Activated CD8-positive, alpha-beta memory T cell treated with anti-CD3 and anti-CD28 coated beads, Interleukin-2, amount 50 U/mL, for 1 hour (primary cell): ENCODE data around the gene BCL2L2.
A peak's percentile ranks its signal among the peaks of the same experiment; 100 is the strongest.

ENCODE experiments used
- DNase-seq: peaks from one replicate; pipeline ENCODE4 v3.0.0-alpha.2; 2020; ENCODE audit errors: extremely low read depth

BCL2L2 gene

DNA sequence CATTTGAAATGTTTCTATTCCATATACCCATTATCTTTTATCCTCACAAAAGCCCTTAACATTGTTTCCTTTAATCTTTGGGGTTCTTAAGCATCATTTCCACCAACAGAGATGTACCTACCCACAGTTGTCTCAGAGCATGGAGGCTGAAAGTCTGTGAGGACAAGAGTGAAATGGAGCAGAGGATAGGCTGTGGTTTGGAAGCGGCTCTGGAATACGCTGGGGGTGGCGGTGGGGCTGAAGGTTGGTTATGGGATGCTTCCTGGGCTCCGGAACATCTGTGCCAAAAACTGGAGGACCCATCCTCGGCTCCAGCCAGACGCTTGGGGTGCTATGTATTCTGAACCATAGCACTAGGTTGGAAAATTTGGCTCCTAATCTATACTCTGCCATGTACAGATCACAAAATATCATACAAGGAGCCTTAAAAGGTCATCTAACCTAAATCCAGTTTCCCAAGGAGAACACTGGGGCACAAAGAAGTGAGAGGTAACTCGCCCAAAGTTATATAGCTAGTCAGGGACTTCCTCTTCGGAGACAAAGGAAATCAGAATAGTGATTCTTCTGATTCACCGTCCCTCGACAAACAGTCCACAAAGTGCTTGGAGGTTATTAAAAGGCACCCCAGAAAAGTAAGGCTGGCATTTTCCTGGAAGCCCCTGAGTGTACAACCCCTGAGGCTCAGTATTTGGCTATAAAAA lies 6.5 kb upstream of the BCL2L2 start:
- no peak for DNase-seq

DNA sequence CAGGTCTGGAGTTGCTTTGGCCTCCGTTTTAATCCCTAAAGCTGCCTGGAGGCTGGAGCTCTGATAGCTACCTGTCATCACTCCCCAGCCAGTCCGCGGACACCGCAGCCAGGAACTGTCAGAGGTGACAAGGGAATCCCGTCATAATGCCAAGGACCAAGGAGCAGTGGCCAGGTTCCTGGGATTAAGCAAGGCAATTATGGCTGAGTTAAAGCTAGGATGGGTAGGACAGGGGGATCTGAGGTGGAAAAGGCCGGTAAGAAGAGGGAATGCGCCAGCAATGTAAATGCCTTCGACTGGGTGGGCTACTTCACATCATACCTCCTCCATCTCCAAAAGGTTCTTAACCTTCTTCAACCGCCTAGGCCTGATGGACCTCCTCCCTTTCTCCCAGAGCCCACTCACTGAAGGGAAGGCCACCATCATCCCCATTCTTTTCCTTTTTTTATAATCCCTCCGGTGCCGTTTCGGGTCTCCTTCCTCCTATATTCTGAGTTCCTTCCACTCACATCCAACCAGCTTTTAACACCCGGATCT lies 5.9 kb upstream of the BCL2L2 start:
- no peak for DNase-seq

DNA sequence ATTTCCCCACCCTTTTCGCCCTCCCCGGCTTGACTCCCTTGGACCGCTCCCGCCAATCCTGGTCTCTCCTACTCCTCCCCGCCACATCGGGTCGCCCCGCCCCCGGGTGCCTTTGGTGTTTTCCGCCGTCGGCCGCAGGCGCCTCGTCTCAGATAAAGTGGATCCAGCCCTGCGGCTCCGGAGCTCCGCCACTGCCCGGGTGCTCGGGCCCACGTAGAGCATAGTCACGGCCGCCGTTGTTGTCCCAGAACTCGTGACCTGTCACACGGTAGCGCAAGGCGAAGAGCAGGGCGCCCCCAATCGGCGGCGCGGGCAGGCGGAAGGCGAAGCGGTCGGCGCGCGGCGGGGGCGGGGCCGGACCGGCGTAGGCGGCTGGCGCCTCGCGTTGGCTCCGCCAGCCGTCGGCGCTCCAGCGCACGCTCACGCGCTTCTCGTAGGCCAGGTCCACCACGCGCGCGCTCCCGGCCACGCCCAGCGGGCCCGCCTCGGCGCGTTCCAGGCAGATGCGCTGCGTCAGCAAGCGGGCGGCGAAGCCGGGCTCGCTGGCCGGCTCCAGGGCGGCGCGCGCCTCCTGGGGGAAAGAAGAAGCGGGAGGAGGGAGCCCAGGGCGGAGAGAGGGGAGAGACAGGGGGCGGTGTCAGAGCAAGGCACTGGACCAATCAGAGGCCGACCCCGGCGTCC lies 5.2 kb upstream of the BCL2L2 start:
- peak; percentile 74 for DNase-seq

DNA sequence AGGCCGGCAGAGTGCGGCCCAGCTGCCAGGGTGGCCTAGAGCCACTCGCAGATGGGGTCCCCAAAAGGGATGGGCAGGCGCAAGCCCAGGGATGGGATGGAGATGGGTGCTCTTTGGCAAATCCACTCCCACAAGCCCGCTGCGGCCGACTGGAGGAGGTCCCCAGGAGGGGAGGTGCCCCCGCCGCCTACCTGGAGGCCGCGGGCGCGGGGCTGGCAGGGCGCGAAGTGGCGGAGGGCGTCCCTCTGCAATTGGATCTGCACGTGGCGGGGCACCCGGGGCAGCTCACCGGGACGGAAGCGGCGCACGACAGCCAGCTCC lies 4.7 kb upstream of the BCL2L2 start:
- DNase-seq, result no peak

DNA sequence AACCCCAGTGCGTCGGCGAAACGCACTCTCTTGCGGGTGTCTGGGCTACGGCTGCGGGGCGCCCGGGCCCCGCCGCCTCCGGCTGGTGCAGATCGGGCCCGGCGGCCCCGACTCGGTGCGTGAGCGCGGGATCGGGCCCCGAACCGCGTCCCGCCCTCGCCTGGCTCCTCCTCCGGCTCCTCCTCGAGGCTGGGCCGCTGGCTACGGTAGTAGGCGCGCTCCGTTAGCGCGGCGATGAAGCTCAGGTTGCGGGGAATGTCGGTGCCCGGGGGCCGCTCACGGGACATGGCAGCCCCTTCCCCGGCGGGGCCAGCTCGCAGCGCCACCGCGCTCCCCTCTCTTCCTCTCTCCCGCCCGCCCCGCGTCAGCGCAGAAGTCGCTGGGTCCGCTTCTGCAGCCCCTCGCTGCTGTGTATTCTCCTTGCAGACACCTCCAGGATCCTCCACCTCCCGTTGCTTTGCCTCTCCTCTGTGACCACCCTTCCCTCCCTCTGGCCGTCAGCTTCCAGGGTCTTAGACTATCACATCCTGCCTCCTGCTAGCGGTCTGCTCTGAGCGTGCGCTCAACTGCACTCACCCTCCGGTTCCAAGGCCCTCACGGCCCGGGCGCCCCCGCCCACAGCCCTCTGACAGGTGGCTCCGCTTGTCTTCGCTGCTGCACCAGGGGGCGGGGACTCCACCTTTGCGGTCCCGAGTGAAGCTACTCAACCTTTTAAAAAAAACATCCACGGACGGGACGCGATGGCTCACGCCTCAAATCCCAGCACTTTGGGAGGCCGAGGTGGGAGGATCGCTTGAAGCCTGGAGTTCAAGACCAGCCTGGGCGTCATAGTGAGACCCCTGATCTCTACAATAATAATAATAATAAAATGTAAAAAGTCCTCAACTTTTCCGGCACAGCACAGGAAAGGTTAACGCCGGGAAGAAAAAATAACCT lies 4.1 kb upstream of the BCL2L2 start, which contains the start of gene PPP1R3E:
TSS of gene PPP1R3E (minus strand) at position 570 of the 936 bp plus-strand sequence. CDS start at position 287, 283 bp downstream.
- DNase-seq, result peak; percentile 67

DNA sequence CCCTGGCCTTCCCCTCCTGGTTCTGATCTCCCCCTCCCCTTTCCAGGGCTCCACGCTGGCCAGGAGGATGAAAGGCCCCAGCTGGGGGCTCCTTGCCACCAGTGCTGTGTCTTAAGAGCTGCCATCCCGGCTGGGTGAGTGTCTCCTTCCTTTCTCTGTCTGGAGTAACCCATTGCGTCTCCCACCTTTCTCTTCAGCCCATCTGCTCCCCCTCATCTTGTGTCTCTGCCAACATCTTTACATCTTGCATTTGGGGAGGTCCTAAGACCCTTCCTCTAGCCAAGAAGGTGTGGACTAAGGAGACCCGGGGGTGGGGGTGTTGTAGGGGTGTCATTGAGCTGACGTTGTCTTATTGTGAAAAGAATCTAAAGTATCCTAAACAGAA lies 505 bp downstream of the BCL2L2 start:
- DNase-seq, result no peak

DNA sequence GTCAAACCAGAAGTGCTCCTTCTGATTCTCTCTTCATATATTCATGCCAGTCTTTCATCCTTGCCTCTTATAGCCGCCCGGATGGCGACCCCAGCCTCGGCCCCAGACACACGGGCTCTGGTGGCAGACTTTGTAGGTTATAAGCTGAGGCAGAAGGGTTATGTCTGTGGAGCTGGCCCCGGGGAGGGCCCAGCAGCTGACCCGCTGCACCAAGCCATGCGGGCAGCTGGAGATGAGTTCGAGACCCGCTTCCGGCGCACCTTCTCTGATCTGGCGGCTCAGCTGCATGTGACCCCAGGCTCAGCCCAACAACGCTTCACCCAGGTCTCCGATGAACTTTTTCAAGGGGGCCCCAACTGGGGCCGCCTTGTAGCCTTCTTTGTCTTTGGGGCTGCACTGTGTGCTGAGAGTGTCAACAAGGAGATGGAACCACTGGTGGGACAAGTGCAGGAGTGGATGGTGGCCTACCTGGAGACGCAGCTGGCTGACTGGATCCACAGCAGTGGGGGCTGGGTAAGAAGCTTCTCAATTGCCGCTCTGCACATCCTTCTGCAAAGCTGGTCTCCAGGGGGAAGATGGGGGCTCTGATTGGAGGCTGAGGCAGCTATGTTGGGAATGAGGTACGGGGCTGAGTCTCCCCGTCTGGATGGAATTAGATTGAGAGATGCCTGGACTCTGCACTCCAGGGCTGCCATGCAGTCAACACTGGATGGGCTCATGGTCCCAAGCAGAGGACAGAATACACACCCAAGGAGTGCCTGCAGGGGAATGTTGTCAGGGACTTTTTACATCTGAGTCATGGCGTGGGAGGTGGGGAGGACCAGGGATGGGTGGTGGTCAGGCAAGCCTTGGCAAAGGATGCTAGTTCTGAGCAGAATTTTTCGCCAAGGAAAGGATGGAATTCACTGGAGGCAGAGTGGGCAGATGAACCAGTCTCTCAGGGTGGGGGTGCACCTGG lies 1.3 kb downstream of the BCL2L2 start:
- no peak for DNase-seq

DNA sequence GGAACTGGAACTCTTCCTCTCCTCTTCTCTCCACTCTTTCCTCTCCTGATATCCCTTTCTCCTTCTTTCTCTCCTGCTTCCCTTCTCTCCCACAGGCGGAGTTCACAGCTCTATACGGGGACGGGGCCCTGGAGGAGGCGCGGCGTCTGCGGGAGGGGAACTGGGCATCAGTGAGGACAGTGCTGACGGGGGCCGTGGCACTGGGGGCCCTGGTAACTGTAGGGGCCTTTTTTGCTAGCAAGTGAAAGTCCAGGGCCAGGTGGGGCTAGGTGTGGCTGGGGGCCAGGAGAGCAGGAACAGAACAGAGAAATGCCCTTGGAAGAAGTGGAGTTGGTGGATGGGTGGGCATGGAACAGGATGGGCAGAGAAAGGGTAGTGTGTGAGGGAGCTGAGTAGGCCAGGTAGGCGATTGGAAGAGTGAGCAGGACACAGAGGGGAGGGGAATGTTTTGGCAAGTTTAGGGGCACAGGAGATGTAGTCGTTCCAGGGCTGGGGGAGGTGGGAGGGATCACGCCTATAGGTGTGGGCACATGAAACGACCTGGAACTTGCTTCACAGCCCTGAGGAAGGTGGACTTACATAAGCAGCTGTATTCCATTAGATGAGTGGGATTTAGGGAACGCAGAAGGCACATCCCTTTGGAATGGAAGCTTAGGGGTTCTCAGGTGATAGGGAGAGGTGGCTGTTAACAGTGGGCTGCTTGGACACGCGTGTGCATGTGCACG lies 2.2 kb downstream of the BCL2L2 start:
- DNase-seq, result no peak

DNA sequence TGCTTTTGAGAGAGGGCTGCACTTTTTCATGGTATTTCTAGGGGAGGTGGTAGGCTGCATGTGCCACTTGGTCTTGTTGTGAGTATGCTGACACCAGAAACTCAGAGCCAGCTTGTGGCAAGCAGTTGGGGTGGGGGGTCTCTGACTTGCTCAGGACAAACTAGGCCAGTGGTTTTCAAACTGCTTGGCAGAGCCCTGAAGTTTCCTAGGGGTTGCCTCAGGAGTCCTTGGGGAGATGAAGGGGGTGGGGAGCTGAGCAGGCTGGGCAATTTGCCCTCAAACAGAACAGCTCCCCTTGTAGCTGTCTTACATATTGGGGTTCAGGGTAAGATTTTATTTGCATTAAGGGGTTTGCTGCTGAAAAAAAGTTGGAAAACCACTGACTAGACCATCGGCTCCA lies 3.9 kb downstream of the BCL2L2 start:
- DNase-seq, result no peak

DNA sequence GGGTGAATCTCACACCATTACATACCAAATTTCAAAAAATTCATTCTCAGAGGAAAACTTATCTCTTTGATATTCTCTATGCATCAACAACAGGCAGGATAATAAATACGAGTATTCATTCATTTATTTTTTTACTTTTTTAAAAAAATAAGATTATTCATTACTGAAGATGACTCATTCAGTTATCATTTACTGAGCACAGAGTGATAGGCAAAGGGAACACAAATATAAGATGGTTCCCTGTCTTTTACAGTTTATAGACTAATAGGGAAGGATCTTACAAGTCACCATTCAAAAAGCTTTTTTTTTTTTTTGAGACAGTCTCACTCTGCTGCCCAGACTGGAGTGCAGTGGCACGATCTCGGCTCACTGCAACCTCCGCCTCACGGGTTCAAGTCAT lies 9.7 kb downstream of the BCL2L2 start:
- no peak for DNase-seq

DNA sequence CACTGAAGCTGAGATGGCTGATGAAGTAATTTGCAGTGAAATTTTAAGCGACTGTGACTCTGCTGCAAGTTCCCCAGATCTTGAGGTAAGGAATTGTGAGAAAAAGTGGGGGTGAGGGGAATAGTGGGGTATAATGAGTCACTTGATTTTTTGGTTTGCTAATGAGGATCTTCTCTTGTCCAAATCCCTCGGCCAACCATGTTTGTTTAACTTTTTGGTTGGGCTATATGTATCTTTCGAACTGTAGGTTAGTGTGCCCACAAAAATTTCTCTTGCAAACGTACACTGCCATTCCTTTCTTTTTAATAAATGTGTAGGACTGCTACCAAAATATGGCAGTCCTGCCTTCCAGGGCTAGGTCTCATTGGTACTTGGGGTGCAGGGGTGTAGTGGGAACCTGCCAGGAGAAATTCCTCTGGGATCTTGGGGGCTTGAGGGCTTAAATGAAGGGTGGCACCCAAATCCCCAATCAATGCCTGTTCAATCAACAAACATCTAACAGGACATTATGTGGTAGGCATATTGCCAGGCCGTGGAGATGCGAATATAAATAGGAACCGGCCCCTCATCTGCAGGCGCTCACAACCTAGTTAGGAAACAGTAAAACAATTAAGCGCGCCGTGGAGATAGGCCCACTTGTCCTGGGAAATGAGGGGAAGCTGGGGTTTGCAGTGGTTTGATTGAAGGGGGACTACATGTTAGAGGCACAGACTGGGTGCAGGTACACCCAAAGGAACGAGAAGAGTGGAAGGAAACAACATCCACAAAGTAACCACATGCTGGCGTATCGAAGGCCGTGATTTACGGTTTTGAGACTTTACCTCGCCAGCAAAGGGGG lies 13.3 kb downstream of the BCL2L2 start:
- DNase-seq, result no peak

DNA sequence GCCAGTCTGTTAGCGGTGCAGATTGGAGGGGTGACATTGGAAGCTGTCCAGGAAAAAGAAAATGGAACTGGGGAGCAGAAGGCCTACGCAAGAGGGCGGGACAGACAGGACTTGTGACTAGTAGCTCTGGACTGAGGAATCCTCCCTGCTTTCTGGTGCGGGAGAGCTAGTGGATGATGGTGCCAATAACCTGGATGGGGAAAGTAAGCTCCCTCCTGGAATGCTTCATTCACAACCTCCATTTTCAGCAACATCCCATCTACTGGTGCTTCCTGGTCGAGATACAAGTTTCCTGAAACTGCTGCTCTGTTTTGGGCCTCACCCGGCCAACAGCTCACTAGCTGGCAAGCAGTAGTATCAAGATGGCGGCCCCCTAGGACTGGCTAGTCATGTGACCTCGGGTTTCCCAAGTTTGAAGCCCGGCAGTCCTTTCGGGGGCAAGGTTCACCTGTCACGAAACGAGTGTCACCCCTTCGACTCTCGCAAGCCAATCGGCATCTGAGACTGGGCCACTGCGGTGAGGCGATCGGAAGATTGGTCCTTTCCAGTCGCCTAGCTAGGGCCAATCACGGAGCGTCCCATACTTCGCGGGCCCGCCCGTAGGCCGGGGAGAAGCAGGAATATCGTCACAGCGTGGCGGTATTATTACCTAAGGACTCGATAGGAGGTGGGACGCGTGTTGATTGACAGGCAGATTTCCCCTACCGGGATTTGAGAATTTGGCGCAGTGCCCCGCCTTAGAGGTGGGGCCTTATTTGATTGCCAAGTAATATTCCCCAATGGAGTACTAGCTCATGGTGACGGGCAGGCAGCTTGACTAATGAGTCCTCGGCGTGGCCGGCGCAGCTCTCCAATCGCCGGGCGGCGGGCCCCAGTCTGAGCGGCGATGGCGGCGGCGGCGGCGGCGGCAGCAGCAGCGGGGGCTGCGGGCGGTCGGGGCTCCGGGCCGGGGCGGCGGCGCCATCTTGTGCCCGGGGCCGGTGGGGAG lies 14.2 kb downstream of the BCL2L2 start, which contains the start of gene PABPN1:
TSS of gene PABPN1 (plus strand) at position 874 of the 988 bp plus-strand sequence. CDS start at position 887, 13 bp downstream.
- DNase-seq, result peak; percentile 98

DNA sequence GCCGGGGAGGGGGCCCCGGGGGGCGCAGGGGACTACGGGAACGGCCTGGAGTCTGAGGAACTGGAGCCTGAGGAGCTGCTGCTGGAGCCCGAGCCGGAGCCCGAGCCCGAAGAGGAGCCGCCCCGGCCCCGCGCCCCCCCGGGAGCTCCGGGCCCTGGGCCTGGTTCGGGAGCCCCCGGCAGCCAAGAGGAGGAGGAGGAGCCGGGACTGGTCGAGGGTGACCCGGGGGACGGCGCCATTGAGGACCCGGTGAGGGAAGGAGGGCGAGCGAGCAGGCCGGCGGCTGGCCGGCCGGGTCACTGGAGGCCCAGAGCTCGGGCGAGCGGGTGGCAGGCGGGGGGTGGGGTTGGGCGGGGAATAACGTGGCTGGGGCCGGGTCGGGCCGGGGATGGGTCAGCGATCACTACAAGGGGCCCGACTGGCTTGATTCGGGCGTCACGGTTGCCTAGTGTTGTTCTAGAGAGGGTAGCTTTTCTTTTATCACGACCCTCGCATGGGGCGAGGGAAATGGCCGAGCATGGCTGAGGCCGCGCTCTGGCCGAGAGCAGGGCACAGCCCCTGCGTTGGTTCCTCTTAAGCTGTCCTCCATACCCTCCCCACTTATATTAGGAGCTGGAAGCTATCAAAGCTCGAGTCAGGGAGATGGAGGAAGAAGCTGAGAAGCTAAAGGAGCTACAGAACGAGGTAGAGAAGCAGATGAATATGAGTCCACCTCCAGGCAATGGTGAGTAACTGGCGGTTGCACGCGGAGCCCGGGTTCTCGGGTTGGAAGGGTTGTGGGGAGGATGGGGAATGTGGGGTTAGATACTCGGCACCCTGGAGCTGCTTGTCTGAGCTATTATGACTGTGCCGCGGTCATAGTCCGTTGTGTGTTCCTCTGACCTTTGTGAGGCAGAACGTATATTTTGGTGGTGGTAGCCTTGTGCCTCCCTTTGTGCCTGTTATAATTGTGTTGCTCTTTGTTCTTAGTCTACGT lies 15.2 kb downstream of the BCL2L2 start:
- no peak for DNase-seq

DNA sequence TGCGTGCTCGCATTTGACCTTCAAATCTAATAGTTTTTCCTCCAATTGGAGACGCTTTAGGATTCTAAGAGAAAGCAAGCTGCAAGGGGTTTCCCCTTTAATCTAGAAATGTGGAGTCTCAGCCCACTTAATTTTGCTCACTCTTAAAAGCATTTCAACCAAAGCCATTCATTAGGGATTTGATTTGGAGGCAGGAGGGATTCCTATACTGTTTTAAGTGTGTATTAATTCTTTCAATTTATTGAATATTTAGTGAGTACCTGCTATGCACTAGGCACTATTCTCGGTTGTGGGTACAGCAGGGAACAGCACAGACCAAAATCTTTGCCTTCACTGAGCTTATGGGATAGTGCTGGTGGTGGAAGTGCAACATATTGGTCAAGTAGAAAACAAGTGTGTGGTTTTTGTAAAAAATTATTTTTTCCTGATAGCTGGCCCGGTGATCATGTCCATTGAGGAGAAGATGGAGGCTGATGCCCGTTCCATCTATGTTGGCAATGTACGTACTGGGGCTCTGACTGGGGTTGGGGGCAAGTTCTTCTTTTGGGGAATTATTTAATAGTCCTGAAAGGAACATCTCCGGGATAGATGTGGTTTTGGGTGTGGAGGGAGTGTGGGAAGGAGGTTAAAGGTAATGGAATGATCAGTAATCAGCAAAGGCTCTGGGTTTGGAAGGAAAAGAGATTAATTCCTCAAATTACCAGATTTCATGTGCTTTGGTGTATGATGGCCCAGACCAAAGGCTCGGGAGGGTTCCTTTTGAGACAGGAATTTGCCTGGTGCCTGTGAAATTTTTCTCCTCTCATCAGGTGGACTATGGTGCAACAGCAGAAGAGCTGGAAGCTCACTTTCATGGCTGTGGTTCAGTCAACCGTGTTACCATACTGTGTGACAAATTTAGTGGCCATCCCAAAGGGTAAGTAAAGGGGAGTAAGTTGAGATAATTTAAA lies 16.2 kb downstream of the BCL2L2 start:
- DNase-seq, result no peak

DNA sequence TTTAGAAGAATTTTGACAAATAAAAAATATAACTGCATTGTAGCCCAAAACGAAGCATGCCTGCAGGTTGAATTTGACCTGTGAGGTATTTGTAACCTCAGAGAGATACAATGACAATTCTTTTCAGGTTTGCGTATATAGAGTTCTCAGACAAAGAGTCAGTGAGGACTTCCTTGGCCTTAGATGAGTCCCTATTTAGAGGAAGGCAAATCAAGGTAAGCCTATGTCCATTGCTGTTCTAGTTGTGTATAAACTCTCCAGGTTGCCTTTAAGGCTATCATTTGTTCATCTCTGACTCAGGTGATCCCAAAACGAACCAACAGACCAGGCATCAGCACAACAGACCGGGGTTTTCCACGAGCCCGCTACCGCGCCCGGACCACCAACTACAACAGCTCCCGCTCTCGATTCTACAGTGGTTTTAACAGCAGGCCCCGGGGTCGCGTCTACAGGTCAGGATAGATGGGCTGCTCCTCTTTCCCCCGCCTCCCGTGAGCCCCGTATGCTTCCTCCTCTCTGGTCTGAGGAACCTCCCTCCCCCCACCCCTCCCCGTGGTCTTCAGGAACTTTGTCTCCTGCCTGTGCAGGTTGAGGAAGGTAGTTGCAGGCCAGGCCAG lies 17.3 kb downstream of the BCL2L2 start:
- DNase-seq, result no peak
